AG09319 (cell line): ENCODE results near the gene LRRC46.

Experiments
- DNase-seq: peaks from one replicate; pipeline ENCODE4 v3.0.0-alpha.2; 2010; ENCODE audit warnings: low read depth; ENCODE audit errors: extremely low read depth
- TF ChIP-seq, protein P1 (sequence below): IDR thresholded peaks from 2 replicates; pipeline ENCODE4 v1.5.1; 2011; ENCODE audit warnings: low read depth, mild to moderate bottlenecking, inconsistent platforms, low read length, moderate library complexity

The LRRC46 gene

GRCh38 chr17:47873200-47874090 is 42.0 kb downstream of the LRRC46 start:
- TF ChIP-seq, protein P1, sequence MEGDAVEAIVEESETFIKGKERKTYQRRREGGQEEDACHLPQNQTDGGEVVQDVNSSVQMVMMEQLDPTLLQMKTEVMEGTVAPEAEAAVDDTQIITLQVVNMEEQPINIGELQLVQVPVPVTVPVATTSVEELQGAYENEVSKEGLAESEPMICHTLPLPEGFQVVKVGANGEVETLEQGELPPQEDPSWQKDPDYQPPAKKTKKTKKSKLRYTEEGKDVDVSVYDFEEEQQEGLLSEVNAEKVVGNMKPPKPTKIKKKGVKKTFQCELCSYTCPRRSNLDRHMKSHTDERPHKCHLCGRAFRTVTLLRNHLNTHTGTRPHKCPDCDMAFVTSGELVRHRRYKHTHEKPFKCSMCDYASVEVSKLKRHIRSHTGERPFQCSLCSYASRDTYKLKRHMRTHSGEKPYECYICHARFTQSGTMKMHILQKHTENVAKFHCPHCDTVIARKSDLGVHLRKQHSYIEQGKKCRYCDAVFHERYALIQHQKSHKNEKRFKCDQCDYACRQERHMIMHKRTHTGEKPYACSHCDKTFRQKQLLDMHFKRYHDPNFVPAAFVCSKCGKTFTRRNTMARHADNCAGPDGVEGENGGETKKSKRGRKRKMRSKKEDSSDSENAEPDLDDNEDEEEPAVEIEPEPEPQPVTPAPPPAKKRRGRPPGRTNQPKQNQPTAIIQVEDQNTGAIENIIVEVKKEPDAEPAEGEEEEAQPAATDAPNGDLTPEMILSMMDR, result no peak
- DNase-seq, result no peak

- TF ChIP-seq, protein P1, result no peak
- DNase-seq, result no peak
Measured at GRCh38 chr17:47875011-47875985, 43.8 kb downstream of the LRRC46 start.

- TF ChIP-seq, protein P1, result no peak
Measured at GRCh38 chr17:47877368-47878034, 46.0 kb downstream of the LRRC46 start.

DNA sequence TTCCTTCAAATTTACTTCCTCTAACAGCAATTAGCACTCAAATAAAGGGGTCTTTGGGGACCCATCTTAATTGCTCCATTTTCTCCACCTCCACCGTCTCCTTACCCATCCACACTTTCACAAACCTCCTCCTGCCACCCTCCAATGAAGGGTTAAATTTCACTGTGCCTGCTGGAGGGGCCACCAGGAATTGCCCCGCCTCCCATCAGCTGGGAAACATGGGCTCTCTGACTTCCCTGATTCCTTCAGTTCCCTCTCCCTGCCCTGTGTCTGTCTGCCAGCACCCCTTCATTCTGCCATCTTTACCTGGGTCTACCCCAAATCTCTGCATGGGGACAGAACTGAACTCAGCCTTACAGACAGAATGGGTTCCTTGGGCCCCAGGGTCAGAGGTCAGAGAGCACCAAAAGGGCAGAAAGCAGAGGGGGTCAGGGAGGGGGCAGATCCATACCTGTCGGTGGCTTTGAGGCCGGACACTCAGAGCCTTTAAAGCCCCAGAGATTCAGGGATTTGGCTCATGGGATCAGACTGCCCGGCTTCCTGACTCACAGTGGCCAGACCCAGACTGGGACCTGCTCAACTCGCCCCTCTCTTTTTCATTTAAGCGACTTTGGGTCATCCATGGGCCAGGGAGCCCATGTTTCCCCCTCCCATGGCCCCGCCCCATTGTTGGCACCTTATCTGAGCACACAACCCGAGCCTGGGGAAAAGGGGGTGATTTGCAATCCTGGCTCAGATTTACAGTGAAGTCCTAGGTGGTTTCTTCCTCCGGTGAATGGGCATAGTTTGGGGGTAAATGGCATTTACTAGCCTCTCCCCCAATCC is 46.9 kb downstream of the LRRC46 start:
- DNase-seq, result no peak

More at GRCh38 chr17:47877368-47878034, 46.0 kb downstream of the LRRC46 start:
- no peak for DNase-seq

DNA sequence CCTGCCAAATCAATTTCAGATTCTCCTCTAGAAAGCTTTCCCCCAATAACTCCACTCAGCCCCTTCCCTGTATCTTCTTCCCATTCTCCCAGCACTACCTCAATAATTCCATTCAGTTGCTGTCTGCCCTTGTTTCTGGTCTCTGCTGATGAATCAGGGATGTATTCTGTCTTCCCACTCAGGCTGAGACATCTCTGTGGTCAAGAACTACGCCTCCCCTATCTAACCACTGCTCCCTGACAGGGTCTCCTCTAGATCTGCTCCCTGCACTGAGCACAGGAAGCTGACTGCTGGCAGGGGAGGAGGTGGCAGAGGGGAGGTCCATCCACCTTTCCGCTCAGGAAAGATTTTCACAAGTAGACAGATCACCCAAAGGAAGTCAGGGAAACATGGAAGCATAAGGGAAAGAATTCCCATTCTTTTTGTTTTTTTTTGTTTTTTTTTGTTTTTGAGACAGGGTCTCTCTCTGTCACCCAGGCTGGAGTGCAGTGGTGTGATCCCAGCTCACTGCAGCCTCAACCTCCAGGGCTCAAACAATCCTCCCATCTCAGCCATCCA is 47.6 kb downstream of the LRRC46 start:
- TF ChIP-seq, protein P1, result no peak
- DNase-seq, result no peak

More for the DNA sequence above, 46.9 kb downstream of the LRRC46 start:
- TF ChIP-seq, protein P1, result no peak

DNA sequence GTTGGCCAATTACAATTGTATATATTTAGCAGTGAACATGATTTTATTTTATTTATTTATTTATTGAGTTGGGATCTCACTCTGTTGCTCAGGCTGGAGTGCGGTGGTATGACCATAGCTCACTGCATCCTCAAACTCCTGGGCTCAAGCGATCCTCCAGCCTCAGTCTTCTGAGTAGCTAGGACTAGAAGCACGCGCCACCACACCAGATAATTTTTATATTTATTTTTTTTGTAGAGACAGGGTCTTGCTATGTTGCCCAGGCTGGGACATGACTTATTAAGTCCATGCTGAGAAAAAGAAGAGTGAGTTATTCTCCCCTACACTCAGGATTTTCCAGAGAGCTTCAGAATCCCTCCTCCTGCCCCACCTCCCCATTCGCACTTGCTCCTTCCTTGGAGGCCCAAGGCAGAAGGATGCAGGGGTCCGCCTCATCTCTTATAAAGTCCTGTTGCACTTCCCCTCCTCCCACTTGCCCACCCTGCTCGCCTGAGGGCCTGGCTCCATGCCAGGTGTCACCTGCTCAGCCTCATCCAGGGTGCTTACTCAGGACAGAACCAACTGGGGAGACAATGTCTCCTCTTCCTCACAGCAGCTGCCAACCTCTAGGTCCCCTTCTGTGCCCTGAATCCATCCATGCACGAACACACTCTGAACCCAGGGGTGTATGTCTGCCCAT is 48.4 kb downstream of the LRRC46 start:
- TF ChIP-seq, protein P1, result no peak
- no peak for DNase-seq
